Loucy (cell line): ENCODE measurements around the gene SOCS4.

Experiments
- H2AFZ ChIP-seq: fragments of 200-600 bp; sonication (generic); 2 replicates; pipeline ENCODE4 v1.6.0; 2016; ENCODE audit warnings: antibody characterized with exemption, mild to moderate bottlenecking, low read length, moderate library complexity
- H3F3A ChIP-seq: fragments of 200-600 bp; 2 replicates; pipeline ENCODE4 v1.6.0; 2016; ENCODE audit warnings: antibody characterized with exemption, low read depth, mild to moderate bottlenecking
- H3K27me3 ChIP-seq: fragments of 200-600 bp; sonication (generic); 2 replicates; pipeline ENCODE4 v1.6.1; 2014; ENCODE audit warnings: low read length, mild to moderate bottlenecking; ENCODE audit not compliant: insufficient read depth, poor library complexity, severe bottlenecking
- H3K36me3 ChIP-seq: fragments of 200-600 bp; sonication (generic); 2 replicates; pipeline ENCODE4 v1.6.1; 2016; ENCODE audit warnings: low read length; ENCODE audit not compliant: insufficient read depth
- H3K4me1 ChIP-seq: fragments of 200-600 bp; sonication (generic); 2 replicates; pipeline ENCODE4 v1.5.1; 2014; ENCODE audit warnings: low read length, mild to moderate bottlenecking; ENCODE audit not compliant: insufficient read depth, poor library complexity, severe bottlenecking
- H3K4me2 ChIP-seq: fragments of 200-600 bp; sonication (generic); 2 replicates; pipeline ENCODE4 v1.6.0; 2014; ENCODE audit warnings: antibody characterized with exemption, low read length, low read depth, mild to moderate bottlenecking; ENCODE audit not compliant: poor library complexity, severe bottlenecking
- H3K4me3 ChIP-seq: fragments of 200-600 bp; sonication (generic); 2 replicates; pipeline ENCODE4 v1.5.1; 2014; ENCODE audit warnings: low read length, mild to moderate bottlenecking, mixed read lengths; ENCODE audit not compliant: poor library complexity, severe bottlenecking
- H3K79me2 ChIP-seq: fragments of 200-600 bp; sonication (generic); 2 replicates; pipeline ENCODE4 v1.6.1; 2014; ENCODE audit warnings: low read length; ENCODE audit not compliant: insufficient read depth
- H3K9ac ChIP-seq: fragments of 200-600 bp; sonication (generic); 2 replicates; pipeline ENCODE4 v1.6.0; 2014; ENCODE audit warnings: mild to moderate bottlenecking, low read depth, low read length, moderate library complexity; ENCODE audit not compliant: poor library complexity, severe bottlenecking
- H3K9me2 ChIP-seq: fragments of 200-600 bp; sonication (generic); replicated peaks from 2 replicates; pipeline ENCODE4 v1.6.1; 2016; ENCODE audit warnings: low read depth, low read length, mixed read lengths
- H3K9me3 ChIP-seq: fragments of 200-600 bp; sonication (generic); 2 replicates; pipeline ENCODE4 v1.6.1; 2014; ENCODE audit warnings: mild to moderate bottlenecking, antibody characterized with exemption, low read length, low read depth; ENCODE audit not compliant: insufficient read depth
- H4K20me1 ChIP-seq: fragments of 200-600 bp; sonication (generic); 2 replicates; pipeline ENCODE4 v1.6.0; 2014; ENCODE audit warnings: antibody characterized with exemption, low read length, mild to moderate bottlenecking; ENCODE audit not compliant: insufficient read depth, poor library complexity, severe bottlenecking
- CTCF ChIP-seq: fragments of 200-600 bp; sonication (generic); conservative IDR thresholded peaks from 2 replicates; pipeline ENCODE4 v1.5.1; 2014; ENCODE audit warnings: mild to moderate bottlenecking, antibody characterized with exemption, low read length
- EZH2phosphoT487 ChIP-seq: fragments of 200-600 bp; IDR thresholded peaks from 2 replicates; pipeline ENCODE4 v1.6.1; 2018; ENCODE audit warnings: antibody characterized with exemption, mild to moderate bottlenecking, moderate library complexity, borderline replicate concordance

Gene SOCS4

GRCh38 chr14:55088356-55088755 lies 61.3 kb downstream of the SOCS4 start:
- Histone ChIP-seq H3K4me1 (peaks cover 8% of the 10 kb centered on the region), H3K4me3 (no peak overlapping the region), H3K9me2 (no peaks in the 10 kb centered on the region), H3K9ac (no peak overlapping the region), H3K9me3 (no peaks in the 10 kb centered on the region), H3K27me3 (no peaks in the 10 kb centered on the region), H4K20me1 (no peaks in the 10 kb centered on the region), H3F3A (no peaks in the 10 kb centered on the region), H3K79me2 (no peaks in the 10 kb centered on the region), H3K4me2 (no peak overlapping the region), H3K36me3 (no peaks in the 10 kb centered on the region), H2AFZ (no peak overlapping the region)
- no peak for TF ChIP-seq EZH2phosphoT487
- TF ChIP-seq CTCF = no peak

GRCh38 chr14:55092341-55092740 lies 65.3 kb downstream of the SOCS4 start:
- H3K9ac ChIP-seq = peak overlapping the region; percentile 15
- no peaks in the 10 kb centered on the region for H3K36me3 ChIP-seq
- H3K4me3 ChIP-seq = no peak overlapping the region
- H3K4me1 ChIP-seq = peaks cover 8% of the 10 kb centered on the region
- H3K79me2 ChIP-seq = no peaks in the 10 kb centered on the region
- no peaks in the 10 kb centered on the region for H4K20me1 ChIP-seq
- H3K27me3 ChIP-seq = no peaks in the 10 kb centered on the region
- H2AFZ ChIP-seq = no peak overlapping the region
- H3F3A ChIP-seq = no peaks in the 10 kb centered on the region
- no peaks in the 10 kb centered on the region for H3K9me2 ChIP-seq
- no peak for TF ChIP-seq CTCF
- TF ChIP-seq EZH2phosphoT487 = no peak
- no peak overlapping the region for H3K4me2 ChIP-seq
- H3K9me3 ChIP-seq = no peaks in the 10 kb centered on the region

- H3K9me3 ChIP-seq = no peaks in the 10 kb centered on the region
- no peaks in the 10 kb centered on the region for H3K36me3 ChIP-seq
- H3K4me1 ChIP-seq = peaks cover 21% of the 10 kb centered on the region
- H3K4me2 ChIP-seq = no peak overlapping the region
- no peak overlapping the region for H3K9ac ChIP-seq
- no peak overlapping the region for H3K4me3 ChIP-seq
- H3K79me2 ChIP-seq = no peaks in the 10 kb centered on the region
- no peaks in the 10 kb centered on the region for H3K27me3 ChIP-seq
- TF ChIP-seq EZH2phosphoT487 (no peak), CTCF (no peak)
- no peaks in the 10 kb centered on the region for H4K20me1 ChIP-seq
- H3F3A ChIP-seq = no peaks in the 10 kb centered on the region
- no peaks in the 10 kb centered on the region for H3K9me2 ChIP-seq
- H2AFZ ChIP-seq = no peak overlapping the region
Observed at GRCh38 chr14:55094292-55095157, 67.5 kb downstream of the SOCS4 start.
